HEK293 (cell line): ENCODE results near the gene STK26.
"Not testable (repeated sequence)": the region's sequence is repeated elsewhere in the genome, so short reads cannot be mapped to it uniquely, and the experiment has no call there.

Experiments
- CTCF ChIA-PET: fragments of 350-600 bp; formaldehyde crosslinking; extraction: SDS; loops from one replicate; lab custom pipeline; 2021; ENCODE audit warnings: antibody characterized with exemption; lab: Yijun Ruan, JAX
- POLR2A ChIA-PET: fragments of 300-600 bp; formaldehyde crosslinking; extraction: SDS; loops from one replicate; lab custom pipeline; 2020; ENCODE audit warnings: antibody characterized with exemption, inconsistent platforms; lab: Yijun Ruan, JAX
- H3K27ac ChIP-seq: fragments of 200-500 bp; sonication (Bioruptor generic); 2 replicates; pipeline ENCODE4 v1.5.1; 2014; ENCODE audit warnings: low read depth, low read length, control low read depth, inconsistent platforms; ENCODE audit errors: extremely low read depth
- H3K36me3 ChIP-seq, 2 experiments: fragments of 200-500 bp in 1 of 2; sonication (Bioruptor generic) in 1 of 2; 1 replicate in 1 of 2; 2 replicates in 1 of 2; pipeline ENCODE4 v1.5.1; 2014 to 2017; ENCODE audit warnings: inconsistent platforms in 2 of 2, low read length in 2 of 2; ENCODE audit not compliant: control insufficient read depth in 2 of 2, insufficient read depth in 1 of 2
- H3K4me1 ChIP-seq: fragments of 200-500 bp; sonication (Bioruptor generic); 2 replicates; pipeline ENCODE4 v1.5.1; 2014; ENCODE audit warnings: mild to moderate bottlenecking, low read length, inconsistent platforms; ENCODE audit not compliant: control insufficient read depth, insufficient read depth
- H3K4me3 ChIP-seq: 2 replicates; pipeline ENCODE4 v1.5.1; 2011; ENCODE audit warnings: low read depth, mild to moderate bottlenecking, control low read depth, low read length, moderate library complexity
- H3K9me3 ChIP-seq: fragments of 200-500 bp; sonication (Bioruptor generic); 2 replicates; pipeline ENCODE4 v1.5.1; 2014; ENCODE audit warnings: low read depth, low read length, inconsistent platforms; ENCODE audit not compliant: control insufficient read depth, insufficient read depth
- GFI1B ChIP-seq: fragments of 450-650 bp; formaldehyde crosslinking; IDR thresholded peaks from 2 replicates; pipeline ENCODE4 v1.5.1; 2016; ENCODE audit warnings: missing biosample characterization, missing genetic modification characterization
- HOXC10 ChIP-seq: sonication (generic); formaldehyde crosslinking; IDR thresholded peaks from 2 replicates; pipeline ENCODE4 v1.8.1; 2023; ENCODE audit warnings: mild to moderate bottlenecking, missing genetic modification reagents
- KLF1 ChIP-seq: fragments of 450-650 bp; formaldehyde crosslinking; IDR thresholded peaks from 2 replicates; pipeline ENCODE4 v1.5.1; 2016; ENCODE audit warnings: missing biosample characterization, missing genetic modification characterization
- KLF9 ChIP-seq: fragments of 450-650 bp; formaldehyde crosslinking; IDR thresholded peaks from 2 replicates; pipeline ENCODE4 v1.5.1; 2016; ENCODE audit warnings: missing biosample characterization, missing genetic modification characterization, low read depth
- REST ChIP-seq: fragments of 450-650 bp; formaldehyde crosslinking; IDR thresholded peaks from 2 replicates; pipeline ENCODE4 v1.5.1; 2016; ENCODE audit warnings: missing biosample characterization, missing genetic modification characterization
- ZNF140 ChIP-seq: fragments of 450-650 bp; formaldehyde crosslinking; IDR thresholded peaks from 2 replicates; pipeline ENCODE4 v1.5.1; 2016; ENCODE audit warnings: missing biosample characterization, missing genetic modification characterization
- ZNF146 ChIP-seq: fragments of 450-650 bp; formaldehyde crosslinking; IDR thresholded peaks from 2 replicates; pipeline ENCODE4 v1.5.1; 2016; ENCODE audit warnings: missing biosample characterization, missing genetic modification characterization
- ZNF169 ChIP-seq: fragments of 450-650 bp; formaldehyde crosslinking; IDR thresholded peaks from 2 replicates; pipeline ENCODE4 v1.5.1; 2016; ENCODE audit warnings: missing biosample characterization, missing genetic modification characterization
- ZNF19 ChIP-seq: fragments of 450-650 bp; formaldehyde crosslinking; IDR thresholded peaks from 2 replicates; pipeline ENCODE4; 2016; ENCODE audit warnings: missing biosample characterization, missing genetic modification characterization, low read depth
- ZNF248 ChIP-seq: fragments of 450-650 bp; formaldehyde crosslinking; IDR thresholded peaks from 2 replicates; pipeline ENCODE4 v1.5.1; 2017; ENCODE audit warnings: missing biosample characterization, missing genetic modification characterization
- ZNF280C ChIP-seq: fragments of 450-650 bp; formaldehyde crosslinking; IDR thresholded peaks from 2 replicates; pipeline ENCODE4 v1.5.1; 2016; ENCODE audit warnings: missing biosample characterization, missing genetic modification characterization
- ZNF423 ChIP-seq: fragments of 450-650 bp; formaldehyde crosslinking; IDR thresholded peaks from 2 replicates; pipeline ENCODE4 v1.5.1; 2016; ENCODE audit warnings: missing biosample characterization, missing genetic modification characterization
- ZNF473 ChIP-seq: fragments of 450-650 bp; formaldehyde crosslinking; IDR thresholded peaks from 2 replicates; pipeline ENCODE4 v1.5.1; 2017; ENCODE audit warnings: missing biosample characterization, missing genetic modification characterization
- ZNF624 ChIP-seq: fragments of 450-650 bp; formaldehyde crosslinking; IDR thresholded peaks from 2 replicates; pipeline ENCODE4 v1.5.1; 2017; ENCODE audit warnings: missing biosample characterization, missing genetic modification characterization
- ZNF629 ChIP-seq: fragments of 450-650 bp; formaldehyde crosslinking; IDR thresholded peaks from 2 replicates; pipeline ENCODE4 v1.5.1; 2017; ENCODE audit warnings: missing biosample characterization, missing genetic modification characterization
- ZNF785 ChIP-seq: fragments of 450-650 bp; formaldehyde crosslinking; IDR thresholded peaks from 2 replicates; pipeline ENCODE4 v1.5.1; 2016; ENCODE audit warnings: missing biosample characterization, missing genetic modification characterization
- ZSCAN18 ChIP-seq: fragments of 450-650 bp; formaldehyde crosslinking; IDR thresholded peaks from 2 replicates; pipeline ENCODE4 v1.5.1; 2016; ENCODE audit warnings: missing biosample characterization, missing genetic modification characterization
- ZSCAN4 ChIP-seq: fragments of 450-650 bp; formaldehyde crosslinking; IDR thresholded peaks from 2 replicates; pipeline ENCODE4 v1.5.1; 2017; ENCODE audit warnings: missing biosample characterization, missing genetic modification characterization
- ZSCAN5A ChIP-seq: fragments of 450-650 bp; formaldehyde crosslinking; IDR thresholded peaks from 2 replicates; pipeline ENCODE4 v1.5.1; 2016; ENCODE audit warnings: missing biosample characterization, missing genetic modification characterization
- ZXDB ChIP-seq: fragments of 450-650 bp; formaldehyde crosslinking; IDR thresholded peaks from 2 replicates; pipeline ENCODE4 v1.5.1; 2016; ENCODE audit warnings: missing biosample characterization, missing genetic modification characterization

The STK26 gene

GRCh38 chrX:132046533-132046932 lies 23.4 kb downstream of the STK26 start:
- CTCF ChIA-PET: interaction anchor here (0.7 to 1.1 kb wide), 4 partner anchors 25 to 205 kb away, joined by 3 to 8 read pairs (median 4); no protein-coding TSS in a partner anchor
- Histone ChIP-seq H3K4me3 (no peak overlapping the region), H3K27ac (no peak overlapping the region), H3K9me3 (no peaks in the 10 kb centered on the region)
- POLR2A ChIA-PET: no interaction called here
- TF ChIP-seq KLF9 (tag by site-specific recombination) (no peak), ZSCAN18 (tag by site-specific recombination) (no peak), ZNF19 (tag by site-specific recombination) (no peak), GFI1B (tag by site-specific recombination) (no peak), ZNF140 (tag by site-specific recombination) (no peak), ZNF248 (tag by site-specific recombination) (no peak), ZSCAN5A (no peak), ZNF629 (tag by site-specific recombination) (no peak), ZNF423 (tag by site-specific recombination) (no peak), ZNF169 (no peak)
- TF ChIP-seq, all 188 proteins: peak for 0
- Histone ChIP-seq H3K4me1 (peaks cover 5% of the 10 kb centered on the region; the same call in 1 of the 2 replicates), H3K36me3 (no peaks in the 10 kb centered on the region)

GRCh38 chrX:132051778-132052177 lies 28.7 kb downstream of the STK26 start:
- H3K9me3 ChIP-seq, H3K27ac ChIP-seq, POLR2A ChIA-PET, H3K4me3 ChIP-seq, H3K4me1 ChIP-seq: not testable (repeated sequence)
- TF ChIP-seq ZNF146 (tag by site-specific recombination): peak; percentile 93
- peaks cover 0 to 11% of the 10 kb centered on the region in 2 experiments; a peak in 1 of 3 replicates for H3K36me3 ChIP-seq
- CTCF ChIA-PET: interaction anchor here (0.7 kb wide), 1 partner anchor 10 kb away, joined by 3 read pairs; no protein-coding TSS in a partner anchor

GRCh38 chrX:132058050-132058449 lies 34.9 kb downstream of the STK26 start:
- no peak overlapping the region for H3K27ac ChIP-seq
- POLR2A ChIA-PET: no interaction called here
- TF ChIP-seq ZNF624 (tag by site-specific recombination) (no peak), ZNF473 (no peak), ZSCAN4 (tag by site-specific recombination) (peak; percentile 93), KLF1 (tag by site-specific recombination) (no peak)
- H3K36me3 ChIP-seq: peaks cover 2 to 14% of the 10 kb centered on the region in 2 experiments
- H3K4me1 ChIP-seq: no peaks in the 10 kb centered on the region
- H3K4me3 ChIP-seq: no peak overlapping the region
- CTCF ChIA-PET: interaction anchor here (0.6 to 0.7 kb wide), 3 partner anchors 10 to 671 kb away, joined by 3 to 4 read pairs (median 4); no protein-coding TSS in a partner anchor
- H3K9me3 ChIP-seq: no peaks in the 10 kb centered on the region

GRCh38 chrX:132058975-132059374 lies 35.9 kb downstream of the STK26 start:
- POLR2A ChIA-PET: no interaction called here
- CTCF ChIA-PET: no interaction called here
- H3K4me1 ChIP-seq: no peaks in the 10 kb centered on the region
- H3K36me3 ChIP-seq: peaks cover 3 to 14% of the 10 kb centered on the region in 2 experiments
- no peak overlapping the region for H3K4me3 ChIP-seq
- no peaks in the 10 kb centered on the region for H3K9me3 ChIP-seq
- H3K27ac ChIP-seq: no peak overlapping the region
- TF ChIP-seq HOXC10 (CRISPR knock-in tag) (no peak), ZNF785 (tag by site-specific recombination) (no peak), ZNF280C (tag by site-specific recombination) (no peak), ZXDB (no peak), REST (tag by site-specific recombination) (no peak)
